HG02852 (cell line): ENCODE measurements around the gene GNA14.
"Not testable (repeated sequence)": the region's sequence is repeated elsewhere in the genome, so short reads cannot be mapped to it uniquely, and the experiment has no call there.

Experiments
- ATAC-seq: cut with Tn5 transposase; IDR thresholded peaks from one replicate; pipeline ENCODE4 v1.9.1; 2021; ENCODE audit warnings: mild to moderate bottlenecking, moderate library complexity; ENCODE audit not compliant: unreplicated experiment

The GNA14 gene

DNA sequence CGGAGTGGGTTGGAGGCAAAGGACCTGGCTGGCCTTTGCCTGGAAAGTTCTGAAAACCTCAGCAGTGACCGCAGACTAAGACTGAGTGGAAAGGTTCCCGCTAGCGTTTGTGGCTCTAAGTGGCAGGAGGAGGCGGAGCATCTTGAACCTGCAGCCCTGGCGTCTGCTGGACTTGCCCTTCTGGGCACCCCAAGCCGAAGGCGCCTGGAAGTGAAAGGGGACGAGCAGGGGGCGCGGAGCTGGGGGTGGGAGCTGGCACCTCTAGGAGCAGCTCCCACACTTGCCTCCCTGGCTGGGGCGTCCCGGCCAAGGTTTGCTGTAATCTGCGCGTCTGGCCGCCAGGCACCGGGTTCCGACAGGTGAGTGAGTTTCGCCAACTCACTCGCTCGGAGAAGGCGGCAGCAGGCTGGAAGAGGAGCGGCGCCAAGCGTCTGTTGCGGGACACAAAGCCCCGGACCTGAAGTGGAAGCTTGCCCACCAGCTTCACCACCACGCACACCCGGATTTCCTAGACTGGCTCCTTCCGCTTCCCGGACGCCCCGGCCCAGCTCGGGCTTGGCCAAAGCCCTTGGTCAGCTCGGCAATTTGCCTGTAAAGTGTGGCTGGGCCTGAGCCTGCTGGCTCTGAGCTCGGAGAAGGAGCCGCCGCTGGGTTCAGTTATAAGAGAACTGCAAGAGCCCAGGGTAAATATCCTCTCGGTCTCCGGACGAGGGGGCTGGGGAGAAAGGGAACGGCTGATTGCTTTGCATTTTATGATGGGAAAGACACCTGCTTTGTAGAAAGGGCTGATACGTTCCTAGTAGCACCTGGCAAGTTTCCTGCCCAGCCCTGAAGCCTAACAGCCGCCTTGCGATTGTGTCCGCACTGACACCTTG lies at the start of gene GNA14:
Gene GNA14, minus strand, starts transcription at position 89 of the 875 bp plus-strand sequence. CDS start 529 bp downstream, outside the sequence.
- no peak for ATAC-seq

DNA sequence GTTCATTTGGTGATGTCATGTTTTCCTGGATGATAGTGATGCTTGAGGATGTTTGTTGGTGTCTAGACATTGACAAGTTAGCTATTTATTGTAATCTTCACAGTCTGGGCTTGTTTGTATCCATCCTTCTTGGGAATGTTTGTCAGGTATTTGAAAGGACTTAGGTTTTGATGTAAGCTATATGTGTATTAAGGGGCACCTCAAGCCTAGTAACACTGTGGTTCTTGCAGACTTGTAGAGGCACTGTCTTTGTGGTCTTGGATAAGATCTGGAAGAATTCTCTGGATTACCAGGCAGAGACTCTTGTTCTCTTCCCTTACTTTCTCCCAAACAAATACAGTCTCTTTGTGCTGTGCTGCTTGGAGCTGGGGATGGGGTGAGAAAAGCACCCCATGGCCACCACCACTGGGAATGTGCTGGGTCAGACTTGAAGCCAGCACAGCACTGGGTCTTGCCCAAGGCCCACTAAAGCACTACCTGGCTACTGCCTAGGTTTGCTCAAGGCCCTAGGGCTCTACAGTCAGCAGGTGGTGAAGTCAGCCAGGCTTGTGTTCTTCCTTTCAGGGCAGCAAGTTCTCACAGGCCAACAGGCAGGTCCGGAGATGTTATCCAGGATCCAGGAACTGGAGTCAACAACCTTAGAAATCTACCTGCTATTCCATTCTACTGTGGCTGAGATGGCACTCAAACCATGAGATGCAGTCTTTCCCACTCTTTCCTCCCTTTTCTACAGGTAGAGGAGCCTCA lies 49.3 kb upstream of the GNA14 start:
- no peak for ATAC-seq

DNA sequence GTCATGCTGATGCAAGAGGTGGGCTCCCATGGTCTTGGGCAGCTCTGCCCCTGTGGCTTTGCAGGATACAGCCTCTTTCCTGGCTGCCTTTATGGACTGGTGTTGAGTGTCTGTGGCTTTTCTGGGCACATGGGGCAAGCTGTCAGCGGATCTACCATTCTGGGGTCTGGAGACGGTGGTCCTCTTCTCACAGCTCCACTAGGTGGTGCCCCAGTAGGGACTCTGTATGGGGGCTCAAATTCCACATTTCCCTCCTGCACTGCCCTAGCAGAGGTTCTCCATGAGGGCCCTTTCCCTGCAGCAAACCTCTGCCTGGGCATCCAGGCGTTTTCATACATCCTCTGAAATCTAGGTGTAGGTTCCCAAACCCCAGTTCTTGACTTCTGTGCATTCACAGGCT lies 42.6 kb upstream of the GNA14 start:
- ATAC-seq = not testable (repeated sequence)

DNA sequence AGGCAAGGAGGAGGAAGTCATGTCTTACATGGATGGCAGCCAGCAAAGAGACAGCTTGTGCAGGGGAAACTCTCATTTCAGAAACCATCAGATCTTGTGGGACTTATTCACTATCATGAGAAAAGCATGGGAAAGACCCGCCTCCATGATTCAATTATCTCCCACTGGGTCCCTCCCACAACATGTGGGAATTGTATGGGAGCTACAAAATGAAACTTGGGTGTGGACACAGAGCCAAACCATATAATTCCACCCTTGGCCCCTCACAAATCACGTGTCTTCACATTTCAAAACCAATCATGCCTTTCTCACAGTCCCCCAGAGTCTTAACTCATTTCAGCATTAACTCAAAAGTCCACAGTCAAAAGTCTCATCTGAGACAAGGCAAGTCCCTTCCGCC lies 42.0 kb upstream of the GNA14 start:
- not testable (repeated sequence) for ATAC-seq

DNA sequence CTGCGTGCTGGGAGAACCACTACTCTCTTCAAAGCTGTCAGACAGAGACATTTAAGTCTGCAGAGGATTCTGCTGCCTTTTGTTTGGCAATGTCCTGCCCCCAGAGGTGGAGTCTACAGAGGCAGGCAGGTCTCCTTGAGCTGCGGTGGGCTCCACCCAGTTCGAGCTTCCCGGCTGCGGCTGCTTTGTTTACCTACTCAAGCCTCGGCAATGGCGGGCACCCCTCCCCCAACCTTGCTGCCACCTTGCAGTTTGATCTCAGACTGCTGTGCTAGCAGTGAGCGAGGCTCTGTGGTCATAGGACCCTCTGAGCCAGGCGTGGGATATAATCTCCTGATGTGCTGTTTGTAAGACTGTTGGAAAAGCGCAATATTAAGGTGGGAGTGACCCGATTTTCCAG lies 39.6 kb upstream of the GNA14 start:
- ATAC-seq = not testable (repeated sequence)

DNA sequence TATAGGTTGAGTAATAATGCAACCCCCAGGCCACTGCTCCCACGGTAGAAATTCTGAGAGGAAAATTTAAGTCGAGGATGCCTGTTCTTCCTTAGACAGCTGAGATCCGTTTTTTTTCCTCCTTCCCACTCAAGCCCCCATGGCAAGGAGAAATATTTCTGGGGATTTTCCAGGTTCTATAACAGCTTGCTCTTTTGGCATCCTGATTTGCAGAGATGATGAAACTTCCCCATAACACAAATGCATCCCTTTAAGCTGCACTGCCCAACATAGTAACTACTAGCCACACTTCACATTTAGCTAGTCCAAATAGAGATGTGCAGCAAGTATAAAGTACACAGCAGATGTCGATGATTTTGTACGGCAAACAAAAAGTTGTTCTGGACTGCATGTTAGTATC lies 32.5 kb upstream of the GNA14 start:
- no peak for ATAC-seq

DNA sequence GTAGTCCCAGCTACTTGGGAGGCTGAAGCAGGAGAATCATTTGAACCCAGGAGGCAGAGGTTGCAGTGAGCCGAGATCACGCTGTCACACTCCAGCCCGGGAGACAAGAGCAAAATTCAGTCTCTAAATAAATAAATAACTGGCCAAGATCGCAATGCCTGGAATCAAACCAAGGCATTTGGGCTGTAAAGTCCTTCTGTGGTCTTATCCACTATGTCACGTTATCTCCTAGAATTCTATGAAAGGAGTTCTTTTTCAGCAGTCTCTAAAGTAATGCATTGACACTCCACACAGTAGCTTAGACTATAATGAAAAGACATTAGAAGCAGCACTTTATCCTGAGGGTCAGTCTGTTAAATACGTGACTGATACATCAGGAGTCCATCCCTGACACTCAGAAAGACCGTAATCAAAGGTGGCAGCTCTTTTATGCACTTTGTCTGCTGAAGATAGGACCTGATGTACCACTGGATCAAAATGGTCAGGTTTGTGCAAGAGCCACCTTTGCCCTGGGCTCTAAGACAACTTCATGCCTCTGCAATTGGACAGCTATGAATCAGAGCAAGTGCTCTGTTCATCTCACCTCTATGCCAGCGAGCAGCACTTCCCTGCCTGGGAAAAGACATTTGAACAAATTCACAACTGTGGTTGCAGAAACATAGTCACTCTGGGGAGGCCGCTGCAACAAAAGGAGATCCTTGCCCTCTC lies 31.7 kb upstream of the GNA14 start:
- ATAC-seq = no peak

DNA sequence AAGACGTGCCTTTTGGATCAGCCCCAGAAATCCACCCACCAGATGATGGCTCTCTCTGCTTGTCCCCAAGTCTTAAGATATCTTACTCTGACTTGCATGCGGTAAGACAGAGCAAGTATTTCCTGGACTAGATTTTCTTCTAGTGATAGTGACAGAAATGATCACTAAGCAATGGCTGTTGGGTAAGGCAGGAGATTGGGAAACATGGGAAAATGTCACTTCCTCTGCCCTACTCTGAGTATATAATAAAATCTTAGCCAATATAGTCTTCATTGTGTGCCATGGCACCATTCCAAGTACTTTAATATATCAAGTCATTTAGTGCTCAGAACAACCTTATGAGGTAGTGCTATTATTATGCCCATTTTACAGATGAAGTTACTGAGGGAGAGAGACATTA lies 31.0 kb upstream of the GNA14 start:
- ATAC-seq = no peak

DNA sequence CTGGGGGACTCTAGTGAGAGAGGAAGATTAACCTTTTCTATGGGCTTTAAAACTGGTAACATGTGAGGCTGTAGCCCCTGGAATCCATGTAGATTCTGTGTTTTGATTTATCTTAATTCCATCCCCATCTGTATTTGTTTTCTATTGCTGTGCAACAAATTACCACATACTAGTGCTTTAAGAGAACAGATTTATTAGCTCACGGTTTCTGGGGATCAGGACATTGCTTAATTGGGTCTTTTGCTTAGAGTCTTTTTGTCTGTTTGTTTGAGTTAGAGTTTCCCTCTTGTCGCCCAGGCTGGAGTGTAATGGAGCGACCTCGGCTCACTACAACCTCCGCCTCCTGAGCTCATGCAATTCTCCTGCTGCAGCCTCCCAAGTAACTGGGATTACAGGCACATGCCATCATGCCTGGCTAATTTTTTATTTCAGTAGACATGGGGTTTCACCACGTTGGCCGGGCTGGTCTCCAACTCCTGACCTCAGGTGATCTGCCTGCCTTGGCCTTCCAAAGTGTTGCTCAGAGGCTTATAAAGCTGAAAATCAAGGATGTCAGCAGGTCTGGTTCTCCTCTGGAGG lies 29.9 kb upstream of the GNA14 start:
- ATAC-seq = no peak

DNA sequence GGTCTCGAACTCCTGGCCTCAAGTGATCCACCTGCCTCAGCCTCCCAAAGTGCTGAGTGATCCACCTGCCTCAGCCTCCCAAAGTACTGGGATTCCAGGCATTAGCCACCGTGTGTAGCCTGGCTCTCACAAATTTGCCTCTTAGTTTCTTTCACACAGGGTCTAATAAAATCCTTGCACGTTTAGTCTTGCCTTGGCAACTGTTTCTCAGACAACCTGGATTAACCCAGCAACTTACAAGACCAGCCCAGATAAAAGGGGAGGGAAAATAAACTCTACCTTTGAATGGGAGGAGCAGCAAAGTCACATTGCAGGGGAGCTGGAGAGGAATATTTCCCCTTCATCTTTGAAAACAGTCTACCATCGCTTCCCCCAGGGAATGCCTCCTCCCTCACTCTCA lies 29.3 kb upstream of the GNA14 start:
- no peak for ATAC-seq

DNA sequence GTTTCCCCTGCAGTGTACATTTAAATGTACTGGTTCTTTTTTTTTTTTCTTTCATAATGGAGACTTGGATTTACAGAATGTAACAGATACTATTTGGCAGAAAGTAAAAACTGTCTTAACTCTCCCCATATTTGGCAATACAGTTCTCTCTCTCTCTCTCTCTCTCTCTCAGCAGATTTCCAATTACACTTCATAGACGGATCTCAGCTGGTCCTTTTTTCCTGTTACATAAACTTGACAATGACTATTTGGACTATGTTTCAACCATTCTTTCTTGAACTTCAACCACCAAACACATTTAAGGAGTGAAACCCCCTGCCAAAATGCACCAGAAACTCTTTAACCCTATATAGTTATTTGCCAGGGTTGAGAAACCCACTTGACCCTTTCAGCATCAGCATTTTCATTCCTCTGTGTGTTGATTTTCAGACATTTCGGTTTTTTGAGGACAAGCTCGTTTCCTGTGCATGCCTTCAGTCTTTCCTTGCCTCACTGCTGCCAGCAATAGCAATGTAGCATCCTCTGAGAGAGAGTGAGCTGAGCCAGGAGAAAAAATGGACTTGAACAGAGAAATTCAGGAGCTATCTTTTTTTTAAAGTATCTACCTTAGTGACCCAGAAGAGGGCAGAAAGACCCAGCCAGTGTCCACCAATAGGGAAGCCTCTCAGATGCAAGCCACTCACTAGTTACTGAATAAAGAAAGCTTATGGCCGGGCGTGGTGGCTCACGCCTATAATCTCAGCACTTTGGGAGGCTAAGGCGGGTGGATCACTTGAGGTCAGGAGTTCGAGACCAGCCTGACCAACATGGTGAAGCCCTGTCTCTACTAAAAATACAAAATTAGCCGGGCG lies 26.0 kb upstream of the GNA14 start:
- no peak for ATAC-seq

DNA sequence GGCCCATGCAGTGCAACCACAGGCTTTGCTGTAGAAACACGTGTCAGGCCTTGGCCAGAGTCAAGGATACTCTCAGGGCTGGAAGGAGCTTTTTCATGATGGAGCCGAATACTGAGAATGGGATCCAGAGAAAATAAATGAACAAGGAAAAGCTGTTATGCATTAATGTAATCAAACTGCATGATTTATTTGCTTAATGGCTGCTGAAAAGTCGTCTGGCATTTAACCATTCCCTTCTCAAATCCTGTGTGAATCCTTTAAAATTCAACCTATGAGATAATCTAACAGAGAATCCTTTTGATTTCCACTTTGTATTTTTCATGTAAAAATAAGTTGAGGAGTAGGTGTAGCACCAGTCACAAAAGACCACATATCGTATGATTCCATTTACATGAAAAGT lies 24.1 kb upstream of the GNA14 start:
- ATAC-seq = no peak

DNA sequence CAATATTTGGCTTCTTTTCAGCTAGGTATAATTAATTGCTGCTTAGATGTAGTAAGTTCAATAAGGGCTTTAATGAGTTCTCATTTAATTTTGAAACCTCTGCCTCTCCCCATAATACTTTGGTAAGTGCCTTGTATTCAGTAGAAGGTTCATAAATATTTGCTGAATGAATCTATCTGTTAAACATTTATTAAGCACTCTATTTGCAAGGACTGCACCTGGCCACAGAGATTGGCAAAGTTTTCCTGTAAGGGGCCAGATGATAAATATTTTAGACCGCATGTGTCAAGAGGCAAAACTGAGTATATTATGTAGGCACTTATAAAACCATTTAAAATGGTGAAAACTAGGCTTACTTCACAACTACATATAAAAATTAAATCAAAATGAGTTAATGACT lies 19.0 kb upstream of the GNA14 start:
- no peak for ATAC-seq

DNA sequence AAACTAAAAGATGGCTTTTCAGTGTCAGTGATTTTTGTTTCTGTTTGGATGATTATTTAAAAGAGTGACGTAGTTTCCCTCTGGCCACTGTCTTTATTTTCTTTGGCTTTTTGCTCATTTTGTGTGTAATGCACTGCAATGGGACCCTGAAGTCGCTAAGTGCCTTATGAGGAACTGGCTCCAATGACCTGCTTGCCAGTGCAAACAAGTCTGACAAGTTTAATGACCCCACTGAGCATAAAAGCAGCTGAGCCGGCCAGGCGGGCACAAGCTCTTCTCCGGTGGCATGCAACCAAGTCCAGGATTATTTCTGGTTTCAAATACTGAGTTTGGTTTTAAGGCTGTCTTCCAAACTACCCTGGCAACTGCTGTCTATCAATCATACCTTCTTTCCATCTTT lies 15.6 kb upstream of the GNA14 start:
- ATAC-seq = no peak

DNA sequence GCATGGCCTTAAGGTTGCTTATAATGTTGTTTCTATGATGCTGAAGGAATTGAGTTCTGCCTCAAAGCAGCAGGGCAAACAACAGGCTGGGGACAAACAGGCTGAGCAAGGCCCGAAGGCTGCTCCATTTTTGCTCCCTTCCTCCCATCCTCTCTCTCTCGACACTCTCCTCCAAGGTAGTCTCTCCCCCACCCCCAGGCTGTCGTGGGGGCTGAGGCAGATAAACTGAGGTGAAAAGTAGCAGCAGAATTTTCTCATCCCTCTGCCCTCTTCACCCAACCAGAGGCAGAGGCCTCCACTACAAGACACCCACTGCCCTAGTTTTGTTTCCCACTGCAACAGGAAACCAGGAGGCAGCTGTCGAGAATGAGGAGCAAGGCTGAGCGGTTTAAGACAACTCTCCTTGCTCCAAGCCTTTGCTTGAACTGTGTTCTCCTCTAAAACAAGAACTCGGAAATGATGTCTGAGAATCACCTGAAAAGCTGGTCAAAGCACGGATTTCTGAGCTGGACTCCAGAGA lies 13.5 kb upstream of the GNA14 start:
- no peak for ATAC-seq

DNA sequence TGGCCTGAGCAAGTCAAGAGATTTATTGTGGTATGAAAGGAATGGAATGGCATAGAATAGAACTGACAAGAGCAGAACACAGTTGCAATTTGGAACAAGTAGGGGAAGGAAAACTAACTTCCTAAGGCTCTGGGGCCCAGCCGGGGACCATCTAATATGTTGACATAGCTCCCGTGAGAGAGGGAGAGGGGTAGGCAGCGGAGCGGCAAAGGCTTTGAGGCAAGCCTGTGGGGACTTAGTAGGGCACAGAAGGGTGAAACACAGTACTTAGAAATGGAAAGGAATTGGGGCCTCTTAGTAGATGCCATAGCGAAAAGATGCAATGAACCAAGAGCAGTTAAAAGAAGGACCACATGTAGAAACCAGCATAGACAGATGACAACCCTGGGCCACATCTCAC lies 11.8 kb upstream of the GNA14 start:
- ATAC-seq = no peak

DNA sequence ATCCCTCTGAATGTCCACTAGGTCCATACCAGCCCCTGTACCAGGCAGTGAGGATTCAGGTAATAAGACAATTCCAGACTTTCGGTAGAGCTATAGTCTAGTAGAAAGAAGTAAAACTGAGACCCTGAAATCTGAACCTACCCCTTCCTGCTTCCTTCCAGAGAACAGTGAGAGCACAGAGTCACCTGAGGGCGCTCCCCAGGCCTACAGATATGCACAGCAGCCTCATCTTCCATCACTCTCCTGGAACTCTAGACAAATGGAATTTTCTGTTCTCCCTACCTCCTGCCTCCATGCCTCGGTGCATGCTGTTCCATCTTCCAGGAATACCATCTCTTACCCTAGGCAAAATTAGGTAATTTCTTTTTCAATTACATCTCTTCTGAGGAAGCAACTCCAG lies 3.1 kb upstream of the GNA14 start:
- no peak for ATAC-seq

DNA sequence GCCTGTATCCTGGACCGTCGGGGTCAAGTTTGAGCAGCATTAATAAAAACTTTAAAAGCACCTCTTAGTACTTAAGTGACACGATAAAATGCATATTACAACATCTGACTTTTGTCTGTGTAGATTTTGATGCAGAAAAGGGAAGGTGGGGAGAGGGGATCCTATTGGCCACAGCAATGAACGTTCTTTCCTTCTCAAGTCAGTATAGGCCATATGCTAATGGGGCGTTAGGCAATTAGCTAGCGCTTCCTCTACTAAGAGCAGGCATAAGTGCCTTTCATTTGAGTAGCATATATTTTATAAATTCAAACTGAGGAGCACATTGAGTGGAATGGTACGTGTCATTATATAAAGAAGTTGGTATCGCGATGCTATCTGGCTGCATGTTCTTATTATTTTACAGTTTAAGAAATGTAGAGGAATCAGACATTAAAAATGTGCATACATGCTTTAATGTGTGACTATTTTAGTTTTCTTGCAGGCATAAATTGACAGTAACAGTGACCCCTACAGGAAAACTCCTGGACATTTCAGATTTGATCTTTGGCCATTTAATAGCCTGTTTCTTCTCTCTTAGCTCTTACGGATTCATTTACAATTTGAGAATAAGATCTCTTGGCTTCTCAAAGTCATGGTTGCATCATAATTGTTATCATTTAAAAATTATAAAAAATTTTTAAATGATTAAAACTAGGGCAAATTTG lies 1.1 kb upstream of the GNA14 start:
- no peak for ATAC-seq
